ENCODE measurements around the gene ANKRD9.
"Not testable (repeated sequence)": the region's sequence is repeated elsewhere in the genome, so short reads cannot be mapped to it uniquely, and the experiment has no call there.

Gene ANKRD9, protein sequence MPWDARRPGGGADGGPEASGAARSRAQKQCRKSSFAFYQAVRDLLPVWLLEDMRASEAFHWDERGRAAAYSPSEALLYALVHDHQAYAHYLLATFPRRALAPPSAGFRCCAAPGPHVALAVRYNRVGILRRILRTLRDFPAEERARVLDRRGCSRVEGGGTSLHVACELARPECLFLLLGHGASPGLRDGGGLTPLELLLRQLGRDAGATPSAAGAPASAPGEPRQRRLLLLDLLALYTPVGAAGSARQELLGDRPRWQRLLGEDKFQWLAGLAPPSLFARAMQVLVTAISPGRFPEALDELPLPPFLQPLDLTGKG
- 2.1 to 6.7 (median 4.7) reads per million in 9 experiments for total RNA-seq

DNA sequence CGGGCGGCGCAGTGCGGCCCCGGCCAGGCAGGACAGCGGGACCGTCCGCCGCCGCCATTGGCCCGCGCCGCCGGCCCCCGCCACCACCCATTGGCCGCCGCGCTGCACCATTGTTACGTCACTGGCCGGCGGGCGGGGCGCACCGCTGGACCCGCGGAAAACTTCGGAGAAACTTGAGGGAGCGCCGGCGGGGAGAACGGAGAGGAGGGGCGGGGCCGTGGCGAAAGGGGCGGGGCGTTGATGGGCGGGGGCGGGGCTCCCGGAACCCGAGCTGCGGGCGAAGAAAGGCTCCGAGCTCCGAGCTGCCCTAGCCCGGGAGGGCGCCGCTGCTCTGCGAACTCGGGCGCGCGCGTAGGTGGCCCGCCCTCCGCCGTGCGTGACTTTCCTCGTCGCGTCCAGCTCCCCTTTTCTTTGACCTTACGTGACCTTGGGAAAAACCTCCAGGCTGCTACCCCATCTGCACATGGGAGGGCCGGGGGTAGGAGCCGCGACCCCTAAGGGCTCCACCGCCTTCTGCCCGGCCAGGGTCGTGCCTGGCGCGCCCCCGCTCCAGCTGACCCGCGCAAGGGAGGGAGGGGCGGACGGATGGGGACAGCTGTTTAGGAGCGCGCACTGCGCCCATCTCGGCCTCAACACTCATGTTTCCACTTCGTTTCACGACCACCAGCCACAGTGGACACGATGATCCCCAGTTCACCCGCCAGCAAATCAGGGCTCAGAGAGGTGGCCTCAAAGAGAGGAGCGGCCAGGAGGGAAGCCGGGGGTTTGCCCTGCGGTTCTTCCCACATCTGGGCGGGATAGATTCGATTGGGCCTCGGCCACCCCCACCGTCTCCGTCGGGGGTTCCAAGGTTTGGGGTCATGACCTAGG, at the start of gene ANKRD9:
Gene ANKRD9 (minus strand): TSS at position 31 of the 870 bp plus-strand sequence. CDS start 1,887 bp downstream, outside the sequence.
- DNase-seq, result peak; percentile 61 to 77 (median 76)
- Mint-ChIP-seq H3K36me3 (ENCODE audit: insufficient read depth) (peaks cover 11% of the 10 kb centered on the region), H3K4me1 (ENCODE audit: low read depth in 2 of 2) (peaks cover 4 to 9% of the 10 kb centered on the region in 2 donors), H3K27me3 (no peaks in the 10 kb centered on the region), H3K27ac (peak within 1 kb of the TSS; percentile 77 to 83), H3K4me3 (peak within 1 kb of the TSS; percentile 84 to 85), H3K9me3 (peaks cover 0 to 2% of the 10 kb centered on the region in 2 donors)
- ATAC-seq (replicated peaks), result peak; percentile 78

GRCh38 chr14:102558556-102558955, 49.0 kb upstream of the ANKRD9 start:
- H3K27ac Mint-ChIP-seq, result peak overlapping the region in 1 of 2 donors; percentile 13

DNA sequence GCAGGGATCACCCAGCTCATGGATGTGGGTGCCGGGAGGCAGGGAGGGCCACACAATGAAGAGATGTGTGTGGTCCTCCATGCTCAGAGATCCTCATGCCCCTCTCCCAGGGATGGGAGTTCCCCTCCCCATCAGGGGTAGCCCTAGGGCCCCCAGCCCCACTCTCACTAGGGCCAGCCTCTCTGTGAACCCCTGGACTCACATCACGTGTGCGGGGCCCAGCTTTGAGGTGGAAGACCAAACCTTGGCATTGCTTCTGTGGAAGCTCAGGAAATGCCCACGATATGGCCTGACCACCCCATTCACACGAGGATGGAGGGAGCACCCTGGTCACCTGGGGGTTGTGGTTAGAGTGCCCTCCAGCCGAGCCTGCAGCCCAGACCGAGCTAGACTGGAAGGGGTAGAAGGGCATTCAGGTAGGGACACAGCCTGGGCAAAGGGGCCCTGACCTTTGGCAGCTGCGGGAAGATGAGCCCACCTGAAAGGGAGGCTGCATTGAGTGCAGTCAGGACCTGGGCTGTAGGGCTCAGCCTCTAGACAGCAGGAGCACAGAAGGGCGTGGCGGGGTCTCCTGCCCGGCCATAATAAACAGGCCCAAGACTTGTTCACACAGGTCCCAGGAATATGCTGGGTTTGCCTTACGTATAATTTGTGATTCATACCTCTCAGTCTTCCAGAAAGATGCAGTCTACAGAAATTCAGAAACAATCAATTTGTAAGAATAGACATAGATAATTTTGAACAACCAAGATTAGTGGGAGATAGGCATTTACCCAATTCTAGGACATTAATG, 48.1 kb upstream of the ANKRD9 start:
- Mint-ChIP-seq H3K4me1 (ENCODE audit: low read depth in 2 of 2) (peaks cover 0 to 2% of the 10 kb centered on the region in 2 donors), H3K4me3 (no peak overlapping the region), H3K27ac (no peak overlapping the region), H3K9me3 (no peaks in the 10 kb centered on the region), H3K27me3 (no peaks in the 10 kb centered on the region), H3K36me3 (ENCODE audit: insufficient read depth) (peaks cover 3% of the 10 kb centered on the region)
- no peak for ATAC-seq (replicated peaks)
- no peak for DNase-seq

More at GRCh38 chr14:102558556-102558955, 49.0 kb upstream of the ANKRD9 start:
- Mint-ChIP-seq H3K9me3 (no peaks in the 10 kb centered on the region), H3K27me3 (no peaks in the 10 kb centered on the region), H3K4me3 (no peak overlapping the region), H3K4me1 (ENCODE audit: low read depth in 2 of 2) (peaks cover 0 to 2% of the 10 kb centered on the region in 2 donors), H3K36me3 (ENCODE audit: insufficient read depth) (peaks cover 3% of the 10 kb centered on the region)
- DNase-seq (no peak), ATAC-seq (replicated peaks) (no peak)

- H3K4me3 Mint-ChIP-seq, result peak overlapping the region in 1 of 2 donors; percentile 82
- ATAC-seq (replicated peaks), result no peak
Measured at GRCh38 chr14:102556098-102556677, 46.6 kb upstream of the ANKRD9 start.

GRCh38 chr14:102554821-102555819, 45.5 kb upstream of the ANKRD9 start:
- Mint-ChIP-seq H3K27ac (peak overlapping the region; percentile 79 to 85), H3K4me3 (peak overlapping the region; percentile 78 to 82), H3K36me3 (ENCODE audit: insufficient read depth) (peaks cover 3% of the 10 kb centered on the region), H3K27me3 (peaks cover 4 to 9% of the 10 kb centered on the region in 2 donors), H3K4me1 (ENCODE audit: low read depth in 2 of 2) (peaks cover 0 to 2% of the 10 kb centered on the region in 2 donors), H3K9me3 (no peaks in the 10 kb centered on the region)
- ATAC-seq (replicated peaks) (peak; percentile 93), DNase-seq (peak; percentile 43 to 49 (median 46))

More at GRCh38 chr14:102556098-102556677, 46.6 kb upstream of the ANKRD9 start:
- H3K27me3 Mint-ChIP-seq, result no peaks in the 10 kb centered on the region
- peak overlapping the region in 1 of 2 donors; percentile 79 for H3K27ac Mint-ChIP-seq
- peaks cover 3% of the 10 kb centered on the region for H3K36me3 Mint-ChIP-seq (ENCODE audit: insufficient read depth)
- no peaks in the 10 kb centered on the region for H3K9me3 Mint-ChIP-seq
- peaks cover 0 to 2% of the 10 kb centered on the region in 2 donors for H3K4me1 Mint-ChIP-seq (ENCODE audit: low read depth in 2 of 2)
- DNase-seq, result no peak

DNA sequence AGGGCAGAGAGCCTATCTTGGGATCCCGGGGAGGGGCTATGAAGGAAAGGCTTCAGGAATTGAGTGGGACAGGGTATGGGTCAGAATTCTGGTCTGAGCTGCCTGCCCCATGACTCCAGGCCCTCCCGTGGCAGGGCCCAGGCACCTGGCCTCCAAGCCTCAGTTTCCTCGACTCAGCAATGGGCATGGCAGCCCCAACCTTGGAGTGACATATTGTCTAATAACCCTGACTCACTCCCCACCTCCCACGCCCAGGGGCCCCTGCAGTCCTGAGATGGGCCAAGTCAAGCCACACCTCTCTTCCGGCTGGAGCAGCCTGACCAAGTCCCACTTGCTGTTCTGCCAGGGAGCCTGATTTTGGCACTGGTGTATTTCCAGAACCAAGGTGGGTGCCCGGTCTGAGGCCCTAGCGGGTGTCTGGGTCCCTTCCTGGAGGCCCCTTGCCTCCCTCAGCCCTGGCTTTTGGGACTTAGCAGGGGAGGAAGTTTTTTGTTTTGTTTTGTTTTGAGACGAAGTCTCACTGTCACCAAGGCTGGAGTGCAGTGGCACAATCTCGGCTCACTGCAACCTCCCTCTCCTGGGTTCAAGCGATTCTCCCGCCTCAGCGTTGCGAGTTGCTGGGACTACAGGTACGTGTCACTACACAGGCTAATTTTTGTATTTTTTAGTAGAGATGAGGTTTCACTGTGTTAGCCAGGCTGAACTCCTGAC, 42.6 kb upstream of the ANKRD9 start:
- Mint-ChIP-seq H3K4me3 (no peak overlapping the region), H3K9me3 (no peaks in the 10 kb centered on the region), H3K36me3 (ENCODE audit: insufficient read depth) (peaks cover 3% of the 10 kb centered on the region), H3K27me3 (peaks cover 5 to 33% of the 10 kb centered on the region in 2 donors), H3K27ac (no peak overlapping the region), H3K4me1 (ENCODE audit: low read depth in 2 of 2) (peaks cover 0 to 2% of the 10 kb centered on the region in 2 donors)
- ATAC-seq (replicated peaks), result no peak
- DNase-seq, result no peak

DNA sequence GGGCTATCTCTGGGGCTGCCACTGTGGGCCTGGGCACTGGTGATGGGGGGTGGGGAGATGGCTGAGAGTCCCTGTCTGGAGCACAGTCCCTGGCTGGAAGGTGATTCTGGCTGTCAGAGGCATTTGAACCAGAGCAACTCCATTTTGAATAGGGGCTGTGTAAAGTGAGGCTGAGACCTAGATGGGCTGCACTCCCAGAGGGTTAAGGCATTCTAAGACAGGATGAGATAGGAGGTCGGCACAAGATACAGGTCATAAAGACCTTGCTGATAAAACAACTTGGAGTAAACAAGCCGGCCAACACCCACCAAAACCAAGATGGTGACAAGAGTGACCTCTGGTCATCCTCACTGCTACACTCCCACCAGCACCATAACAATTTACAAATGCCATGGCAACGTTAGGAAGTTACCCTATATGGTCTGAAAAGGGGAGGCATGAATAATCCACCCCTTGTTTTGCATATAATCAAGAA, 41.4 kb upstream of the ANKRD9 start:
- not testable (repeated sequence) for H3K4me3 Mint-ChIP-seq; H3K27ac Mint-ChIP-seq; H3K36me3 Mint-ChIP-seq (ENCODE audit: insufficient read depth); DNase-seq; H3K4me1 Mint-ChIP-seq (ENCODE audit: low read depth in 2 of 2); H3K9me3 Mint-ChIP-seq; ATAC-seq (replicated peaks)
- H3K27me3 Mint-ChIP-seq, result peaks cover 7 to 38% of the 10 kb centered on the region in 2 donors

DNA sequence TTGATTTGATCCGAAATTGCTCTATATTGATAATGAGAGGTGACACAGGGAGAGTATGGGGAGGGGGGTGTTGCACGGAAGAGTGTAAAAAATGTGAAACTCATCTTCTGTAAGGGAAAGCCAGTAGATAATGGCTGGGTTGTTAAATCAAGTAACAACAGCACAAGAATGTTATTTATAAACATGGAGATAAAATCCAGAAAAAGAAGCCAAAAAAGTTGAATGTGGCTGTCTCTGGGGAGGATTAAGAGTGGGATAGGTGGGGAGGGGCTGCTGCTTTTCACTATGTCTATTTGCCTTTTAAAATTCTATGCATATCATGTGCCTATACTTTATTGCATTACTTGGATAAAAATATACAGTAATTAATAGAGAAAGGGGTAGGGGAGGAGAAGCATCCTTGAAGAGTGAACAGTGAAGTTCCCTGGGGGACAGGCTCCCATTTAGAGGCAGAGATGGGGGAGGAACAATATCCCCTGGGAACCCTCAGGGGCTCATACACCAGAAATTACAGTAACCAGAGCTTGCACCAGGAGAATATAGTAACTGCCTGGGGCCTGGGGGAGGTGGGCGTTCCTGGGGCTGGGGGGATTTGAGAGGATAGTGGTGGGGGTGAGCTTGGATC, 39.2 kb upstream of the ANKRD9 start:
- Mint-ChIP-seq H3K4me3 (no peak overlapping the region), H3K36me3 (ENCODE audit: insufficient read depth) (no peaks in the 10 kb centered on the region), H3K27me3 (peaks cover 22 to 57% of the 10 kb centered on the region in 2 donors), H3K27ac (no peak overlapping the region), H3K4me1 (ENCODE audit: low read depth in 2 of 2) (peaks cover 3 to 7% of the 10 kb centered on the region in 2 donors), H3K9me3 (no peaks in the 10 kb centered on the region)
- DNase-seq, result no peak
- ATAC-seq (replicated peaks), result no peak

- Mint-ChIP-seq H3K4me1 (ENCODE audit: low read depth in 2 of 2) (peaks cover 3 to 7% of the 10 kb centered on the region in 2 donors), H3K4me3 (peak overlapping the region; percentile 63 to 69), H3K9me3 (no peaks in the 10 kb centered on the region), H3K27me3 (peaks cover 36 to 67% of the 10 kb centered on the region in 2 donors), H3K27ac (peak overlapping the region in 1 of 2 donors; percentile 49), H3K36me3 (ENCODE audit: insufficient read depth) (no peaks in the 10 kb centered on the region)
- no peak for DNase-seq
- no peak for ATAC-seq (replicated peaks)
Measured at GRCh38 chr14:102545461-102546265, 36.1 kb upstream of the ANKRD9 start.

GRCh38 chr14:102544747-102545460, 35.3 kb upstream of the ANKRD9 start:
- Mint-ChIP-seq H3K27me3 (peaks cover 31 to 60% of the 10 kb centered on the region in 2 donors), H3K9me3 (no peaks in the 10 kb centered on the region), H3K4me3 (peak overlapping the region; percentile 63 to 69), H3K36me3 (ENCODE audit: insufficient read depth) (no peaks in the 10 kb centered on the region), H3K27ac (no peak overlapping the region), H3K4me1 (ENCODE audit: low read depth in 2 of 2) (peaks cover 3 to 7% of the 10 kb centered on the region in 2 donors)
- ATAC-seq (replicated peaks) (peak; percentile 76), DNase-seq (peak in 2 of 3 experiments; percentile 5 to 27)

Measured in effector memory CD8-positive, alpha-beta T cell (primary cell).